OCI-LY3 (cell line): Measurements from ENCODE around the gene TMC5.

Experiments used
- CTCF ChIP-seq: fragments of 200-600, 300-600 bp; sonication (generic); IDR thresholded peaks from 2 replicates; pipeline ENCODE4 v1.5.1; 2014; ENCODE audit warnings: antibody characterized with exemption, low read length, low read depth
- EZH2phosphoT487 ChIP-seq: fragments of 200-600 bp; shearing (Covaris generic); IDR thresholded peaks from 2 replicates; pipeline ENCODE4 v1.6.1; 2018; ENCODE audit warnings: antibody characterized with exemption, mixed run types, low read depth

GRCh38 chr16:19417640-19418039, at the start of gene TMC5:
- TF ChIP-seq CTCF (no peak), EZH2phosphoT487 (no peak)
